Stimulated activated CD4-positive, alpha-beta T cell treated with anti-CD3 and anti-CD28 coated beads, Interleukin-2, amount 100 ng/mL, for 4 hours (primary cell): ENCODE data around the gene WDR62.

Experiments
- DNase-seq: peaks from one replicate; pipeline ENCODE4 v3.0.0-alpha.2; 2020; ENCODE audit warnings: low read depth

WDR62 gene

GRCh38 chr19:36079389-36079945 lies 24.8 kb downstream of the WDR62 start:
- no peak for DNase-seq

- no peak for DNase-seq
Measured at GRCh38 chr19:36081385-36081784, 26.7 kb downstream of the WDR62 start.

DNA sequence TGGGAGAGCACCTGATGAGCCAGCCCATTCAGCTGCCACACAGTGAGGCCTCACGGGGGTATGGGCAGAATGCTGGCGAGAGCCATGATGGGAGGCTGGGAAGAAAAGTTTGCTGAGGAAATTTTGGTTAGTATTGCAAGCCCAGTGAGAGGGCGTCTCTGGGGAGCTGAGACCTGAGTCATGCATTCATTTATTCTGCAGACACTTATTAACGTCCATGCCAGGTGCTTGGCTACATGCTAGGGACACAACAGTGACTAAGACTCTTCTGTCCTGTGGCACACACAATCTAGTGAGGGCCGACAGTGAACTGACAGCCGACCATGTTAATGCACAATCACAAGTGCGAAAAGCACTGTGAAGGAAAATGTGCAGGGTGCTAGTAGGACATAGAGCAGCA lies 27.2 kb downstream of the WDR62 start:
- no peak for DNase-seq

DNA sequence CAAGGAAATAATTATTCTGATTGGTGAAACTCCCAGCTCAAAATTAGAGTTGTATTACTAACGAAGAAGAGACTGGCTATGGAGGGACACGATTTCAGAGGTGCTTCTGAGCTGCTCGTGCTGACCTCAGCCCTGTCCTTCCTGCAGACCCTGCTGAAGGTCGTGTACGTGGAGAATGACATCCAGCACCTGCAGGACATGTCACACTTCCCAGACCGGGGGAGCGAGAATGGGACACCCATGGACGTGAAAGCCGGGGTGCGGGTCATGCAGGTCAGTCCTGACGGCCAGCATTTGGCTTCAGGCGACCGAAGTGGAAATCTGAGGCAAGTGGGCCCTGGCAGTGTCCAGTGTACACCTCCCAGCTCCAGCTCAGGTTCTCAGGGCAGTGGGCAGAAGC lies 28.2 kb downstream of the WDR62 start:
- DNase-seq: no peak

- no peak for DNase-seq
Measured at GRCh38 chr19:36084231-36085009, 29.7 kb downstream of the WDR62 start.

GRCh38 chr19:36086326-36086725 lies 31.6 kb downstream of the WDR62 start:
- no peak for DNase-seq

- DNase-seq: no peak
Measured at GRCh38 chr19:36089847-36090246, 35.1 kb downstream of the WDR62 start.

- no peak for DNase-seq
Measured at GRCh38 chr19:36090910-36091695, 36.4 kb downstream of the WDR62 start.

- no peak for DNase-seq
Measured at GRCh38 chr19:36092566-36092965, 37.9 kb downstream of the WDR62 start.

GRCh38 chr19:36093146-36093662 lies 38.5 kb downstream of the WDR62 start:
- no peak for DNase-seq

DNA sequence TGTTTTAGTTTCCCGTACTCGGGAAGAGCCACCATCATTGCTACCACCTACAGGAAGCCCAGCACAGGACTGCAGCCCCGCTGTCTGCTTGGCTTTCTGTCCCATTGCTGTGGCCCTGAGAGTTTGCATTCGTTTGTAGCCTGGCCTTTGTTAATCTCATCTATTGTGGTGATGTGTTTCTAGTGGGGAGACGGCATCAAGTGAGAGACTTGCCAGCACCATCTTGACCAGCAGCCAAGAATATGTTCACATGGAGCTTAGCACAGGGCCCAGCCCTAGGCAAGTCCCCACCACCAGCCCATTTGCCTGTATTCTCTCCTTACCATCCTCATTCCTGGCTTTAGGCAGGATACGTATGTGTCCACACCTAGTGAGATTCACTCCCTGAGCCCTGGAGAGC lies 39.0 kb downstream of the WDR62 start:
- DNase-seq: no peak

DNA sequence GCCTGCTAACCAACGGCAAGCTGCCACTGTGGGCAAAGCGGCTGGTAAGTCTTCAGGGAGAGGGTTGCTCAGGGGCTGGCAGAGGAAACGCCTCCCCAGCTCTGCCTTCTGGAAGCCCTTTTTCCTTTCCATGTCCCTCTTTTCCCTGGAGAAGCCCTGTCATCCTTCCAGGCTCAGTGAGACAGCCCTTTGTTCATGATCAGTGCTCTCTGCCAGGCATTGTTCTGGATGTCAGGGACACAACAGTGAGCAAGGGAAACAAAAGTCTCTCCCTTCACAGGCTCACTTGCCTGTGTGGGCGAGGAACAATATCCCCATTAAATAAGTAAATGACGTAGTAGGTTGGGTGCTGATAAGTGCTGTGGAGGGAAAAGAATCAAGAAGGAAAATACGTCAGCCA lies 42.3 kb downstream of the WDR62 start:
- DNase-seq: no peak

GRCh38 chr19:36099166-36099785 lies 44.6 kb downstream of the WDR62 start:
- no peak for DNase-seq

GRCh38 chr19:36100476-36100875 lies 45.8 kb downstream of the WDR62 start:
- no peak for DNase-seq

DNA sequence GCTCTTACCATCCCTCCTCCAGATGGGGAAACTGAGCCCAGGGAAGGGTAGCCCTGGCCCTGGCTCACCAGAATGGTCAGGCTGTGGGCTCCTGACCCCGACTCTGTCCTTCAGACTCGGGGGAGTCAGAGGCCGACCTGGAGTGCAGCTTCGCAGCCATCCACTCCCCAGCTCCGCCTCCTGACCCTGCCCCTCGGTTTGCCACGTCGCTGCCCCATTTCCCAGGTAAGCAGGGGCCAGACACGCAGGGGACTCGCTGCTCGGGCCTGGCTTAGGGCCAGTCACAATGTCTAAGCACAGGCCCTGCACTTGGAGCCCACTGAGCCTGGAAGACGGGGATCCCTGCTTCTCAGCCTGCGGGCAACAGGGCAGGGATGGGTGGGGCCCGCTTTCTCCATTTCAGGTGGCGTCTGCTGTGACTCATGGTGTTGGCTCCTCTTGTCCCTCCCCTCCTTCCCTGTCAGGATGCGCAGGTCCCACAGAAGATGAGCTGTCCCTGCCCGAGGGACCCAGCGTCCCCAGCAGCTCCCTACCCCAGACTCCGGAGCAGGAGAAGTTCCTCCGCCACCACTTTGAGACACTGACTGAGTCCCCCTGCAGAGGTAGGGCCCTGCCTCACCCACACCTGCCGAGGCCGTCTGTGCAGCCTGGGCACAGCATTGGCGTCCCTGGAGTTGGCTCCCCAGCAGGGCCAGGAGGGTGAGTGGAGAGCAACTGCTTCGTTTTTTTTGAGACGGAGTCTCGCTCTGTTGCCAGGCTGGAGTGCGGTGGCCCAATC lies 47.0 kb downstream of the WDR62 start:
- no peak for DNase-seq

- no peak for DNase-seq
Measured at GRCh38 chr19:36103040-36103626, 48.4 kb downstream of the WDR62 start.

DNA sequence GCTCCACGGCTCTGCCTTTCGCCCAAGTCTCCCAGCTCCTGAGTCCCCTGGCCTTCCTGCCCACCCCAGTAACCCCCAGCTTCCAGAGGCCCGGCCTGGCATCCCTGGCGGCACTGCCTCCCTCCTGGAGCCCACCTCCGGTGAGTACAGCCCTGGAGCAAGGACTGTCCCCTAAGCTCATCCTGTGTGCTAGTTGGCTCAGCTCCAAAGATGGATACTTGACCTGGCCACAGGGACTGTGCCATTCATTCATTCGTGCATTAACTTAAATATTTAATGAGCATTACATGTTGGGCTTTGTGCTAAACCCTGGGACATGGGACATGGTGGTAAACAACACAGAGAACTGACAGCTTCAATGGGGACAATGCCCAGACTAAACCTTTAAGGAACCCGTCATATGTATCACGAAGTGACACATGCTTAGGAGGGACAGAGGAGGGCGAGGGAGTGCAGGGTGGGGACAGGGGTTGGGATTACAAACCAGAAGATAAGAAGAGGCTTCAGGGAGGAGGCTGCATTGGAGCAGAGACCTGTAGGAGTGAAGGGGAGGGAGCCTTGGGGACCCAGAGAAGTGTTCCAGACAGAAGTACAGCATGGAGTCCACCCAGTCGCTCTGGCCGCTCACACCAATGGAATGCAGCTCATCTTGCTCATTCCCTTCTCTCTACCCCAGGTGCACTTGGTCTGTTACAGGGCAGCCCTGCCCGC lies 49.3 kb downstream of the WDR62 start:
- DNase-seq: no peak

GRCh38 chr19:36106441-36106840 lies 51.7 kb downstream of the WDR62 start:
- no peak for DNase-seq

DNA sequence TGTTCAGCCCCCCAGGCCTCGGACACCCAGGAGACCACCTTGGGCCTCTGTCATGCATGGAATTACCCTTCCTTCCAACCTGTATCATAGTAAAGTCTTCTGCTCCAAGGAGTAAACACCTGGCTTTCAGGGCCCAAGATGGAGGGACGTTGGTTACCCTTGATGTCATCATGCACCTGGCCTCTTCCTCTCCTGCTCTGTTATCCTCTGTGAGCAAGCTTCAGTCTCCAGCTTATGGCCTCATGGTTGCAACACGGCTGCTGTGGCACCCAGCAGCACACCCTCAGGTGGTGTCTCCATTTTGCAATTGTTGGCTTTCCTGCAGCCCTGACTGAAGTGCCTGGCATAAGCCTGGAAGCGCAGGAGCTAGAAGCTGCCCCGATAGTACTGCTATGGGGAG lies 52.3 kb downstream of the WDR62 start:
- DNase-seq: no peak

GRCh38 chr19:36108684-36109083 lies 54.0 kb downstream of the WDR62 start:
- DNase-seq: no peak
